HepG2 (cell line): ENCODE results near the gene NUFIP1. TPM values are rescaled to one million over a fixed set of nuclear protein-coding genes. Genes with fewer than 3 reads are reported as not detected.

Experiments used
- BRD4 ChIP-seq: sonication (generic); formaldehyde crosslinking; IDR thresholded peaks from 2 replicates; pipeline ENCODE4 v1.4.0; 2020; ENCODE audit warnings: missing genetic modification reagents
- FOXJ3 ChIP-seq: sonication (generic); formaldehyde crosslinking; IDR thresholded peaks from 2 replicates; pipeline ENCODE4 v1.4.0; 2020; ENCODE audit warnings: missing genetic modification reagents, mild to moderate bottlenecking, borderline replicate concordance
- GATA4 ChIP-seq: sonication (generic); IDR thresholded peaks from 2 replicates; pipeline ENCODE4 v1.6.1; 2016; ENCODE audit warnings: antibody characterized with exemption, low read depth, borderline replicate concordance
- IRF1 ChIP-seq: sonication (generic); formaldehyde crosslinking; IDR thresholded peaks from 2 replicates; pipeline ENCODE4 v1.4.0; 2020; ENCODE audit warnings: low read depth, mild to moderate bottlenecking, missing genetic modification reagents
- JDP2 ChIP-seq: sonication (generic); formaldehyde crosslinking; IDR thresholded peaks from 2 replicates; pipeline ENCODE4 v1.8.1; 2022; ENCODE audit warnings: missing genetic modification reagents, borderline replicate concordance
- MLLT10 ChIP-seq: sonication (generic); formaldehyde crosslinking; IDR thresholded peaks from 2 replicates; pipeline ENCODE4 v1.4.0; 2020; ENCODE audit warnings: missing genetic modification reagents
- NCOA2 ChIP-seq: sonication (generic); formaldehyde crosslinking; IDR thresholded peaks from 2 replicates; pipeline ENCODE4 v1.8.0; 2022; ENCODE audit warnings: inconsistent platforms
- PLRG1 ChIP-seq: fragments of 450-650 bp; conservative IDR thresholded peaks from 2 replicates; pipeline ENCODE4 v1.6.1; 2016
- PRMT3 ChIP-seq: sonication (generic); formaldehyde crosslinking; IDR thresholded peaks from 2 replicates; pipeline ENCODE4 v1.8.1; 2022; ENCODE audit warnings: low read depth, mild to moderate bottlenecking, moderate library complexity, missing genetic modification reagents, borderline replicate concordance
- TBP ChIP-seq: sonication (generic); formaldehyde crosslinking; IDR thresholded peaks from 2 replicates; pipeline ENCODE4 v1.5.0; 2020; ENCODE audit warnings: missing genetic modification reagents
- ZNF317 ChIP-seq: sonication (generic); formaldehyde crosslinking; IDR thresholded peaks from 2 replicates; pipeline ENCODE4 v1.5.0; 2020; ENCODE audit warnings: mild to moderate bottlenecking, missing genetic modification reagents
- ZNF333 ChIP-seq: sonication (generic); formaldehyde crosslinking; IDR thresholded peaks from 2 replicates; pipeline ENCODE4 v1.4.0; 2020; ENCODE audit warnings: mild to moderate bottlenecking, missing genetic modification reagents, borderline replicate concordance
- ZNF563 ChIP-seq: sonication (generic); formaldehyde crosslinking; IDR thresholded peaks from 2 replicates; pipeline ENCODE4 v1.8.0; 2022; ENCODE audit warnings: mild to moderate bottlenecking, moderate library complexity, missing genetic modification reagents
- ZNF749 ChIP-seq: sonication (generic); formaldehyde crosslinking; IDR thresholded peaks from 2 replicates; pipeline ENCODE4 v1.8.0; 2022; ENCODE audit warnings: mild to moderate bottlenecking, missing genetic modification reagents, moderate library complexity, borderline replicate concordance
- ZNF891 ChIP-seq: sonication (generic); formaldehyde crosslinking; IDR thresholded peaks from 2 replicates; pipeline ENCODE4 v1.5.0; 2020; ENCODE audit warnings: mild to moderate bottlenecking, missing genetic modification reagents
- polyA plus RNA-seq, 8 experiments: library from polyadenylated mRNA; depleted of rRNA in 3 of 8; stranded (reverse) in 7 of 8; unstranded in 1 of 8; fragments of >200 nt; fragmentation: Illumina TruSeq in 4 of 8; extraction: Trizol in 4 of 8; gene quantifications; 2 replicates each; pipeline versions ENCODE4 v1.2.1 to v1.2.3, GENCODE V29; 2011 to 2016; ENCODE audit warnings: low read depth in 4 of 8, missing spikeins in 1 of 8, mixed read lengths in 1 of 8; ENCODE audit not compliant: insufficient read depth in 1 of 8
- total RNA-seq, 5 experiments: library from RNA; depleted of rRNA; stranded (reverse); fragments of >200 nt; fragmentation: Illumina TruSeq; extraction: Trizol; gene quantifications; 2 replicates each; pipeline ENCODE4 v1.2.3, GENCODE V29; 2016; ENCODE audit warnings: low read depth in 1 of 5
- TF ChIP-seq, protein P1 (sequence below): fragments of 450-650 bp; IDR thresholded peaks from 2 replicates; pipeline ENCODE4 v1.6.1; 2017
- TF ChIP-seq, protein P2 (sequence below): sonication (generic); formaldehyde crosslinking; IDR thresholded peaks from 2 replicates; pipeline ENCODE4 v1.4.0; 2020; ENCODE audit warnings: missing genetic modification reagents
- TF ChIP-seq, protein P3 (sequence below), 2 experiments: sonication (generic) in 1 of 2; formaldehyde crosslinking in 1 of 2; IDR thresholded peaks; 2 replicates each; pipeline versions ENCODE4 v1.4.0 to v1.6.1; 2018 to 2020; ENCODE audit warnings: missing genetic modification reagents in 2 of 2, borderline replicate concordance in 1 of 2, low read depth in 1 of 2, mild to moderate bottlenecking in 1 of 2, missing biosample characterization in 1 of 2

NUFIP1 gene
- total and polyA plus RNA-seq, 2 of the 13 experiments (the other 11 are each of a cell fraction or from before 2014, with no cell fraction given), result 1.9 to 10.3 TPM

DNA sequence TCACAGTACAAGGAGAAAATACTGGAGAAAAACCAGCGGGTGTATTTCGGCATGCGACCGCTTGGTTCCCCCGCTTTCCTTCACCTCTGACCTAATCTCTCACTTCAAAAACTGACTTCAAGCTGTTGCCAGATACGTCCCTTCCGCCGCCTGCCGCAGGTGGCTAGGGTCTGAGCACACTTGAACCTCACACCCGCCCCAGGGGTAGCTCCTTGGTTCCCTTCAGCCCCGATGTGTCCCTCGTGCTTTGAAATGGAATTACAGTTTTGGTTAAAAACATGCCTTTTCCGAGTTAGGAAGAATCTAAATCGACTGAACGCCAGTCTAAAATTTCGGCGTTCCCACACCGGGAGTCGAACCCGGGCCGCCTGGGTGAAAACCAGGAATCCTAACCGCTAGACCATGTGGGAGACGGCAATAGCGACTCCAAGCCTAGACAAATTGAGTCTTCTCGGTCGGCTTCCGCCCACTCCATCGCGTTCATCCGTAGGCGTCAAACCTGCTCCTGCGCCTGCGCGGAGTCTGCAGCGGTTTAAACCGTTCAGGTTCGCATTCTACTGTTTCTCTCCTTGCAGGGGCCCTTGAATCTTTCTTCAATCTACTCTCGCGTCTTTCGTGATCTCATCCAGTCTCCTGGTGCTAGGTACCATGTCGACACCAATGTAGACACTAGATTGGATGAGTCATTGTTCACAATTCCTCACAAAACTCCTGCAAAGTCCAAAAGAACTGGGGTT is 71.5 kb downstream of the NUFIP1 start (continued):
- peak; percentile 92 for TF ChIP-seq ZNF333 (CRISPR knock-in tag)
- TF ChIP-seq PLRG1, result no peak
- TF ChIP-seq ZNF891 (CRISPR knock-in tag), result peak; percentile 82; the same call in 1 of the 2 replicates
- TF ChIP-seq MLLT10 (CRISPR knock-in tag), result no peak
- no peak for TF ChIP-seq TBP (CRISPR knock-in tag)
- TF ChIP-seq GATA4, result no peak
- TF ChIP-seq JDP2 (CRISPR knock-in tag), result no peak
- 0 out of 2 replicates have a peak, but pooled peaks have one; percentile 43 for TF ChIP-seq FOXJ3 (CRISPR knock-in tag)
- TF ChIP-seq, protein P1, sequence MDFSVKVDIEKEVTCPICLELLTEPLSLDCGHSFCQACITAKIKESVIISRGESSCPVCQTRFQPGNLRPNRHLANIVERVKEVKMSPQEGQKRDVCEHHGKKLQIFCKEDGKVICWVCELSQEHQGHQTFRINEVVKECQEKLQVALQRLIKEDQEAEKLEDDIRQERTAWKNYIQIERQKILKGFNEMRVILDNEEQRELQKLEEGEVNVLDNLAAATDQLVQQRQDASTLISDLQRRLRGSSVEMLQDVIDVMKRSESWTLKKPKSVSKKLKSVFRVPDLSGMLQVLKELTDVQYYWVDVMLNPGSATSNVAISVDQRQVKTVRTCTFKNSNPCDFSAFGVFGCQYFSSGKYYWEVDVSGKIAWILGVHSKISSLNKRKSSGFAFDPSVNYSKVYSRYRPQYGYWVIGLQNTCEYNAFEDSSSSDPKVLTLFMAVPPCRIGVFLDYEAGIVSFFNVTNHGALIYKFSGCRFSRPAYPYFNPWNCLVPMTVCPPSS, result no peak
- TF ChIP-seq ZNF563, result peak; percentile 37; the same call in 1 of the 2 replicates
- TF ChIP-seq, protein P2, sequence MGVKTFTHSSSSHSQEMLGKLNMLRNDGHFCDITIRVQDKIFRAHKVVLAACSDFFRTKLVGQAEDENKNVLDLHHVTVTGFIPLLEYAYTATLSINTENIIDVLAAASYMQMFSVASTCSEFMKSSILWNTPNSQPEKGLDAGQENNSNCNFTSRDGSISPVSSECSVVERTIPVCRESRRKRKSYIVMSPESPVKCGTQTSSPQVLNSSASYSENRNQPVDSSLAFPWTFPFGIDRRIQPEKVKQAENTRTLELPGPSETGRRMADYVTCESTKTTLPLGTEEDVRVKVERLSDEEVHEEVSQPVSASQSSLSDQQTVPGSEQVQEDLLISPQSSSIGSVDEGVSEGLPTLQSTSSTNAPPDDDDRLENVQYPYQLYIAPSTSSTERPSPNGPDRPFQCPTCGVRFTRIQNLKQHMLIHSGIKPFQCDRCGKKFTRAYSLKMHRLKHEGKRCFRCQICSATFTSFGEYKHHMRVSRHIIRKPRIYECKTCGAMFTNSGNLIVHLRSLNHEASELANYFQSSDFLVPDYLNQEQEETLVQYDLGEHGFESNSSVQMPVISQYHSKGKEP (CRISPR knock-in tag), result no peak
- peak; percentile 74; the same call in 1 of the 2 replicates for TF ChIP-seq ZNF749 (CRISPR knock-in tag)
- no peak for TF ChIP-seq IRF1
- TF ChIP-seq PRMT3 (CRISPR knock-in tag), result no peak
- peak; percentile 7; the same call in 1 of the 2 replicates for TF ChIP-seq NCOA2 (CRISPR knock-in tag)
- TF ChIP-seq BRD4 (CRISPR knock-in tag), result no peak; the same call in 1 of the 2 replicates
- TF ChIP-seq ZNF317, result no peak
- TF ChIP-seq, protein P3, sequence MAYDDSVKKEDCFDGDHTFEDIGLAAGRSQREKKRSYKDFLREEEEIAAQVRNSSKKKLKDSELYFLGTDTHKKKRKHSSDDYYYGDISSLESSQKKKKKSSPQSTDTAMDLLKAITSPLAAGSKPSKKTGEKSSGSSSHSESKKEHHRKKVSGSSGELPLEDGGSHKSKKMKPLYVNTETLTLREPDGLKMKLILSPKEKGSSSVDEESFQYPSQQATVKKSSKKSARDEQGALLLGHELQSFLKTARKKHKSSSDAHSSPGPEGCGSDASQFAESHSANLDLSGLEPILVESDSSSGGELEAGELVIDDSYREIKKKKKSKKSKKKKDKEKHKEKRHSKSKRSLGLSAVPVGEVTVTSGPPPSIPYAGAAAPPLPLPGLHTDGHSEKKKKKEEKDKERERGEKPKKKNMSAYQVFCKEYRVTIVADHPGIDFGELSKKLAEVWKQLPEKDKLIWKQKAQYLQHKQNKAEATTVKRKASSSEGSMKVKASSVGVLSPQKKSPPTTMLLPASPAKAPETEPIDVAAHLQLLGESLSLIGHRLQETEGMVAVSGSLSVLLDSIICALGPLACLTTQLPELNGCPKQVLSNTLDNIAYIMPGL (CRISPR knock-in tag; IDR thresholded peaks at IDR 0.05; ENCODE audit: borderline replicate concordance in 1 of 2, low read depth in 1 of 2), result peak; percentile 97 to 99
